Measurements from ENCODE around the gene SPINT1. TPM values are rescaled to one million over a fixed set of nuclear protein-coding genes. Genes with fewer than 3 reads are reported as not detected.

SPINT1 gene
- total and polyA plus RNA-seq, 12 donors, result 0.17 to 1.9 (median 0.43) TPM; not detected in 1

DNA sequence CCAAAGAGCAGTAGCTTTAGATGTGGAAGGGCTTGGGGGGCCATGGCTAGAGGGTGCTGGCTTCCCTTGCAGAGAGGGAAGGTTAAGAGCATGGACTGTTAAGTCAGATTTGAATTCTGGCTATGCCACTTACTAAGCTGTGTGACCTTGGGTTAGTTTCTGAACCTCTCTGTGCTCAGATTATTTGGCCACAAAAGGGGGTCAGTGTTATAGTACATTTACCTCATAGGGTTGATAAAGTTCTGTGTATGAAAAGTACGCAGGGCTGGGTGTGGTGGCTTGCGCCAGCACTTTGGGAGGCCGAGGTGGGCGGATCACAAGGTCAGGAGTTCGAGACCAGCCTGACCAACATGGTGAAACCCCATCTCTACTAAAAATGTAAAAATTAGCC, 57.2 kb downstream of the SPINT1 start:
- TF ChIP-seq, protein P1, sequence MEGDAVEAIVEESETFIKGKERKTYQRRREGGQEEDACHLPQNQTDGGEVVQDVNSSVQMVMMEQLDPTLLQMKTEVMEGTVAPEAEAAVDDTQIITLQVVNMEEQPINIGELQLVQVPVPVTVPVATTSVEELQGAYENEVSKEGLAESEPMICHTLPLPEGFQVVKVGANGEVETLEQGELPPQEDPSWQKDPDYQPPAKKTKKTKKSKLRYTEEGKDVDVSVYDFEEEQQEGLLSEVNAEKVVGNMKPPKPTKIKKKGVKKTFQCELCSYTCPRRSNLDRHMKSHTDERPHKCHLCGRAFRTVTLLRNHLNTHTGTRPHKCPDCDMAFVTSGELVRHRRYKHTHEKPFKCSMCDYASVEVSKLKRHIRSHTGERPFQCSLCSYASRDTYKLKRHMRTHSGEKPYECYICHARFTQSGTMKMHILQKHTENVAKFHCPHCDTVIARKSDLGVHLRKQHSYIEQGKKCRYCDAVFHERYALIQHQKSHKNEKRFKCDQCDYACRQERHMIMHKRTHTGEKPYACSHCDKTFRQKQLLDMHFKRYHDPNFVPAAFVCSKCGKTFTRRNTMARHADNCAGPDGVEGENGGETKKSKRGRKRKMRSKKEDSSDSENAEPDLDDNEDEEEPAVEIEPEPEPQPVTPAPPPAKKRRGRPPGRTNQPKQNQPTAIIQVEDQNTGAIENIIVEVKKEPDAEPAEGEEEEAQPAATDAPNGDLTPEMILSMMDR (IDR thresholded peaks at IDR 0.05), result no peak
- intact Hi-C loops (cut with DNase I), result loop anchor here in 7 of 10 donors (5.0 to 10.0 kb wide), 6 partner anchors 116 to 431 kb away; partner anchors contain the start of genes INO80 (in 3 of the 7), NUSAP1 (in 1 of the 7) and OIP5 (in 1 of the 7)
- no peak overlapping the region for H3K4me3 ChIP-seq
- DNase-seq, result no peak
- 76% methylated on average over 5 of the region's 5 CpGs for WGBS, 2 donors
- peaks cover 0 to 85% (median 52%) of the 10 kb centered on the region in 9 donors for H3K36me3 ChIP-seq
- H3K9me3 ChIP-seq, result no peaks in the 10 kb centered on the region
- H3K27ac ChIP-seq, result no peak overlapping the region
- H3K4me1 ChIP-seq, result peaks cover 7 to 57% (median 30%) of the 10 kb centered on the region in 9 donors
- no peak for ATAC-seq
- no peaks in the 10 kb centered on the region for H3K27me3 ChIP-seq

DNA sequence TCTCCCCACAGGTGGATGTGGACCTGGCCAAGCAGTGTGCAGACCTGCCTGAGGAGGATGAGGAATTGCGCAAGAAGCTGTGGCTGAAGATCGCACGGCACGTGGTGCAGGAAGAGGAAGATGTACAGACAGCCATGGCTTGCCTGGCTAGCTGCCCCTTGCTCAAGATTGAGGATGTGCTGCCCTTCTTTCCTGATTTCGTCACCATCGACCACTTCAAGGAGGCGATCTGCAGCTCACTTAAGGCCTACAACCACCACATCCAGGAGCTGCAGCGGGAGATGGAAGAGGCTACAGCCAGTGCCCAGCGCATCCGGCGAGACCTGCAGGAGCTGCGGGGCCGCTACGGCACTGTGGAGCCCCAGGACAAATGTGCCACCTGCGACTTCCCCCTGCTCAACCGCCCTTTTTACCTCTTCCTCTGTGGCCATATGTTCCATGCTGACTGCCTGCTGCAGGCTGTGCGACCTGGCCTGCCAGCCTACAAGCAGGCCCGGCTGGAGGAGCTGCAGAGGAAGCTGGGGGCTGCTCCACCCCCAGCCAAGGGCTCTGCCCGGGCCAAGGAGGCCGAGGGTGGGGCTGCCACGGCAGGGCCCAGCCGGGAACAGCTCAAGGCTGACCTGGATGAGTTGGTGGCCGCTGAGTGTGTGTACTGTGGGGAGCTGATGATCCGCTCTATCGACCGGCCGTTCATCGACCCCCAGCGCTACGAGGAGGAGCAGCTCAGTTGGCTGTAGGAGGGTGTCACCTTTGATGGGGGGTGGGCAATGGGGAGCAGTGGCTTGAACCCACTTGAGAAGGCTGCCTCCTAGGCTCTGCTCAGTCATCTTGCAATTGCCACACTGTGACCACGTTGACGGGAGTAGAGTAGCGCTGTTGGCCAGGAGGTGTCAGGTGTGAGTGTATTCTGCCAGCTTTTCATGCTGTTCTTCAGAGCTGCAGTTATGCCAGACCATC, 59.0 kb downstream of the SPINT1 start:
- H3K36me3 ChIP-seq, result peaks cover 0 to 67% (median 38%) of the 10 kb centered on the region in 9 donors
- ATAC-seq, result no peak
- H3K27me3 ChIP-seq, result no peaks in the 10 kb centered on the region
- peak overlapping the region in 2 of 10 donors; percentile 74 to 99 for H3K27ac ChIP-seq
- 82 to 88% methylated on average over 33 of the region's 33 CpGs for WGBS, 2 donors
- intact Hi-C loops (cut with DNase I), result loop anchor here in 7 of 10 donors (5.0 to 10.0 kb wide), 6 partner anchors 114 to 429 kb away; partner anchors contain the start of genes INO80 (in 3 of the 7), NUSAP1 (in 1 of the 7) and OIP5 (in 1 of the 7)
- DNase-seq, result no peak
- H3K9me3 ChIP-seq, result no peaks in the 10 kb centered on the region
- peaks cover 13 to 70% (median 45%) of the 10 kb centered on the region in 9 donors for H3K4me1 ChIP-seq
- no peak overlapping the region for H3K4me3 ChIP-seq
- TF ChIP-seq, protein P1 (IDR thresholded peaks at IDR 0.05), result no peak

DNA sequence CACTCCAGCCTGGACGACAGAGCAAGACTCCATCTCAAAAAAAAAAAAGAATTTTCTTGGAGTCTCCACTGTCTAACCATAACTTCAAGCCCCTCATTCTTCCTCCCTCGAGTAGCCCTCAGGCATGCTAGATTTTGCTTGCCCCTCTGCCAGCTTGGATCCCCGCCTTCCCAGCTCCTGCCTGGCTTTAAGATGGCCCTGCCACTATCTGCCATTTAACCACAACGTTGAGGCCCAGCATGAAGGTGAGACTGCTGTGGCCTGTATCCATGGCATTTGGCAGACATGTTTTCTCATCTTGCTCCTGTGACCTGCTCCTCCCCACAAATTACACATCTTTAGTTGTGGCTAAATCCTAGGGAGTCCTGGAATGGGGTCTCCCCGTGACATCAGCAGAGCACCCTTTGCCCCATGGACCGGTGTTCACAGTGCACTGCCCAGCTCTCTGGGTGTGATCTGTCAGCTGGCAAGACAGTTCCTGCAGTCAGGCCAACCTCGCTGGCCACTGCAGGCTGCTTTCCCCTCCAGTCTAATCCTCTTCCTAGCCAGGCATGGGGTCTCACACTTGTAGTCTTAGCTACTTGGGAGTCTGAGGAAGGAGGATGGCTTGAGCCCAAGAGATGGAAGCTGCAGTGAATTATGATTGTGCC, 60.8 kb downstream of the SPINT1 start:
- TF ChIP-seq, protein P1 (IDR thresholded peaks at IDR 0.05), result no peak
- Histone ChIP-seq H3K36me3 (peaks cover 0 to 49% (median 28%) of the 10 kb centered on the region in 9 donors), H3K9me3 (no peaks in the 10 kb centered on the region), H3K27ac (peak overlapping the region in 7 of 10 donors; percentile 15 to 100 (median 99)), H3K4me3 (no peak overlapping the region), H3K4me1 (peaks cover 16 to 83% (median 61%) of the 10 kb centered on the region in 9 donors), H3K27me3 (no peaks in the 10 kb centered on the region)
- DNase-seq (no peak), ATAC-seq (no peak)
- intact Hi-C loops (cut with DNase I), result loop anchor here (1.0 to 10.0 kb wide), 12 partner anchors 38 to 428 kb away; partner anchors contain the start of genes INO80 (in 3 of the 10), NUSAP1 (in 1 of the 10) and OIP5 (in 1 of the 10)
- WGBS, 2 donors, result 69 to 83% methylated on average over 7 of the region's 7 CpGs

All from heart right ventricle (tissue), 16 donors.